HG03066 (cell line): ENCODE measurements around the gene HBQ1.
"Not testable (repeated sequence)": the region's sequence is repeated elsewhere in the genome, so short reads cannot be mapped to it uniquely, and the experiment has no call there.

ENCODE experiments used
- ATAC-seq: cut with Tn5 transposase; IDR thresholded peaks from one replicate; pipeline ENCODE4 v1.9.1; 2021; ENCODE audit warnings: low read depth; ENCODE audit not compliant: unreplicated experiment

Gene HBQ1

GRCh38 chr16:175011-175949 is 5.0 kb upstream of the HBQ1 start:
- no peak for ATAC-seq

DNA sequence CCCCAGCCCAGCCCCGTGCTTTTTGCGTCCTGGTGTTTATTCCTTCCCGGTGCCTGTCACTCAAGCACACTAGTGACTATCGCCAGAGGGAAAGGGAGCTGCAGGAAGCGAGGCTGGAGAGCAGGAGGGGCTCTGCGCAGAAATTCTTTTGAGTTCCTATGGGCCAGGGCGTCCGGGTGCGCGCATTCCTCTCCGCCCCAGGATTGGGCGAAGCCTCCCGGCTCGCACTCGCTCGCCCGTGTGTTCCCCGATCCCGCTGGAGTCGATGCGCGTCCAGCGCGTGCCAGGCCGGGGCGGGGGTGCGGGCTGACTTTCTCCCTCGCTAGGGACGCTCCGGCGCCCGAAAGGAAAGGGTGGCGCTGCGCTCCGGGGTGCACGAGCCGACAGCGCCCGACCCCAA is 4.3 kb upstream of the HBQ1 start:
- ATAC-seq: not testable (repeated sequence)

DNA sequence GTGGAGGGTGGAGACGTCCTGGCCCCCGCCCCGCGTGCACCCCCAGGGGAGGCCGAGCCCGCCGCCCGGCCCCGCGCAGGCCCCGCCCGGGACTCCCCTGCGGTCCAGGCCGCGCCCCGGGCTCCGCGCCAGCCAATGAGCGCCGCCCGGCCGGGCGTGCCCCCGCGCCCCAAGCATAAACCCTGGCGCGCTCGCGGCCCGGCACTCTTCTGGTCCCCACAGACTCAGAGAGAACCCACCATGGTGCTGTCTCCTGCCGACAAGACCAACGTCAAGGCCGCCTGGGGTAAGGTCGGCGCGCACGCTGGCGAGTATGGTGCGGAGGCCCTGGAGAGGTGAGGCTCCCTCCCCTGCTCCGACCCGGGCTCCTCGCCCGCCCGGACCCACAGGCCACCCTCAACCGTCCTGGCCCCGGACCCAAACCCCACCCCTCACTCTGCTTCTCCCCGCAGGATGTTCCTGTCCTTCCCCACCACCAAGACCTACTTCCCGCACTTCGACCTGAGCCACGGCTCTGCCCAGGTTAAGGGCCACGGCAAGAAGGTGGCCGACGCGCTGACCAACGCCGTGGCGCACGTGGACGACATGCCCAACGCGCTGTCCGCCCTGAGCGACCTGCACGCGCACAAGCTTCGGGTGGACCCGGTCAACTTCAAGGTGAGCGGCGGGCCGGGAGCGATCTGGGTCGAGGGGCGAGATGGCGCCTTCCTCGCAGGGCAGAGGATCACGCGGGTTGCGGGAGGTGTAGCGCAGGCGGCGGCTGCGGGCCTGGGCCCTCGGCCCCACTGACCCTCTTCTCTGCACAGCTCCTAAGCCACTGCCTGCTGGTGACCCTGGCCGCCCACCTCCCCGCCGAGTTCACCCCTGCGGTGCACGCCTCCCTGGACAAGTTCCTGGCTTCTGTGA is 3.5 kb upstream of the HBQ1 start, which contains the start of gene HBA1:
Gene HBA1, plus strand, starts transcription at position 204 of the 906 bp plus-strand sequence. Its CDS starts 37 bp downstream, at position 241.
- not testable (repeated sequence) for ATAC-seq

- ATAC-seq: no peak
Observed at GRCh38 chr16:177394-177822, 2.9 kb upstream of the HBQ1 start.

DNA sequence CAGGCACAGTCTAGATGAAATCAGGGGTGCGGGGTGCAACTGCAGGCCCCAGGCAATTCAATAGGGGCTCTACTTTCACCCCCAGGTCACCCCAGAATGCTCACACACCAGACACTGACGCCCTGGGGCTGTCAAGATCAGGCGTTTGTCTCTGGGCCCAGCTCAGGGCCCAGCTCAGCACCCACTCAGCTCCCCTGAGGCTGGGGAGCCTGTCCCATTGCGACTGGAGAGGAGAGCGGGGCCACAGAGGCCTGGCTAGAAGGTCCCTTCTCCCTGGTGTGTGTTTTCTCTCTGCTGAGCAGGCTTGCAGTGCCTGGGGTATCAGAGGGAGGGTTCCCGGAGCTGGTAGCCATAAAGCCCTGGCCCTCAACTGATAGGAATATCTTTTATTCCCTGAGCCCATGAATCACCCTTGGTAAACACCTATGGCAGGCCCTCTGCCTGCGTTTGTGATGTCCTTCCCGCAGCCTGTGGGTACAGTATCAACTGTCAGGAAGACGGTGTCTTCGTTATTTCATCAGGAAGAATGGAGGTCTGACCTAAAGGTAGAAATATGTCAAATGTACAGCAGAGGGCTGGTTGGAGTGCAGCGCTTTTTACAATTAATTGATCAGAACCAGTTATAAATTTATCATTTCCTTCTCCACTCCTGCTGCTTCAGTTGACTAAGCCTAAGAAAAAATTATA is 2.1 kb upstream of the HBQ1 start:
- ATAC-seq: no peak

- no peak for ATAC-seq
Observed at GRCh38 chr16:178668-179015, 1.6 kb upstream of the HBQ1 start.

DNA sequence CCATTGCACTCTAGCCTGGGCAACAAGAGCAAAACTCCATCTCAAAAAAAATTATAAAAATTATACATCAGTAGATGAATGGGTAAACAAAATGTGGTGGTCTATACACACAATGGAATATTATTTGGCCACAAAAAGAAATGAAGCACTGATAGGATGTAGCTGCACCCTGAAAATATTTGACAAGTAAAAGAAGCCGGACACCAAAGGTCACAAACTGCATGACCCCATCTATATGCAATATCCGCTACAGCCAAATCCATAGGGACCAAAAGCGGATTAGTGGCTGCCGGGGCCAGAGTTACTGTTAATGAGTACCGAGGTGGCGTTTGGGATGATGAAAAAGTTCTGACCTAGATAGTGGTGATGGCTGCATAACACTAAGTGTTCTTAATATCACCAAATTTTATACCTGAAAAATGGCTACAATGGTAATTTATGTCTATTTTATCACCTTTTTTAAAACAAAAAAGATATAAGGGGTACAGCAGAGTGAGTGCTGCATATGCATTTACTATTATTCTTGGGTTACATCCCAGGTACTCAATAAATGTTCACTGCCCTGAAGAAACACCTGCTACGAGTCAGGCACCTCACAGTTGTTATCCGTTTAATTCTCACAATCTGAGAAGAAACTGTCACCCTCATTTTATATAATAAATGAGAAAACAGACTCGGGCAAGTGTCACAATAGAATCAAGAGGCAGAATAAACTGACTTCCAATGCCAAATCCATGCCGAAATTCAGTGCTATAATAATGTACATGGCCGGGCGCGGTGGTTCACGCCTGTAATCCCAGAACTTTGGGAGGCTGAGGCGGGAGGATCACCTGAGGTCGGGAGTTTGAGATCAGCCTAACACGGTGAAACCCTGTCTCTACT is 807 bp upstream of the HBQ1 start:
- ATAC-seq: no peak

GRCh38 chr16:180681-181564 is 664 bp downstream of the HBQ1 start:
- ATAC-seq: no peak

DNA sequence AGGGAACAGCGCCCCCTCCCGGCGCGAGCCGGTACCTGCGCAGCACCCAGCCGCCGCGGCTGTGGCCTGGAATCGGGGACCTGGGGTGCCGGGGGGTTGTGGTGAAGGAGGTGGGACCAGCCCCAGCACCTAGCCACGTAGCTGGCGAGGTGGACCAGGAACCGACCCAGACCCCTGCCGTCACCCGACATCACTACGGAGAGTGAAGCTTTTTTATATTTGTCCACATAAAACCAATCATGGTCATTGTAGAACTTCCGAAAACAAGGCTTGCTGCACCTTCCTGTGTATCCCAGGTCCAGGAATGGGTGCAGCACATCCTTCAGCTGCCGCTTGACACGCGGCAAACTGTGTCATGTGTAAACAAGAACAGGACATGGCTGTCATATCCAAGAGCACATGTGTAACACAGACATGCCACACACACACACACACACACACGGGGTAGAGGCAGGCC is 1.3 kb downstream of the HBQ1 start:
- no peak for ATAC-seq

- no peak for ATAC-seq
Observed at GRCh38 chr16:183005-183404, 2.7 kb downstream of the HBQ1 start.

DNA sequence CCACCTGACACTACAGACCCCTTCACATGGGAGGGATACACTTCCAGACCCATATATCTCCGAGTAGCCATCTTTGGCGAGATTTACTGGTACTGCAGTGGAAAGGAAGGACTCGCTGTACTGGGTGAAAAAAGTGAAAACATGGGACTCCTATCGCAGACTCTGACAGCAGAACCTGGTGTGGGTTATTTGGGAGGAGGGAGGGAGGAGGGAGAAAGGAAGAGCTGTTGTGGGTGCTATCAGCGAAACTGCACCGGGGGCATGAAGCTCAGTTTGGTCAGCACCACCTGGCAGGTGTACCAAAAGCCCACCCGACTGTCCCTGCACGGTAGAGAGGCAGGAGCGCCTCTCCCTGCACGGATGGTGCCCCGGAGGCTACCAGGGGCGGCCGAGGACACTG is 5.0 kb downstream of the HBQ1 start:
- no peak for ATAC-seq

DNA sequence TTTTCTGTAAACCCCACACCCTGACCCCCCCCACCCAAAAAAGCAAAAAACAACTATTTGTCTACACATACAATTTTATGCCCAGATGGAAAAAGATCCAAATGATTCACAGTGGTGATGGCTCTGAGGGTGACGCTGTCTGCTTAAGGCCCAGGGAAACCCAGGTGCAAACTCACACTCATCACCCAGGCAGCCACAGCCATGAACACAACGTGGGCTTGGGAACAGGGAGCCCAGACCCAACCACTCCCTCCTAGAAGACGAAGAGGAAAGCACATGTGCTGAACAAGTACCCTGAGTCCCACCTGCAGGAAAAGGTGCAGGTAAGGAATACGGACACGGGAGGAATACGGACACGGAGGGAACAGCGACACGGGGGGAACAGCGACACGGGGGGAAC is 5.4 kb downstream of the HBQ1 start:
- no peak for ATAC-seq

DNA sequence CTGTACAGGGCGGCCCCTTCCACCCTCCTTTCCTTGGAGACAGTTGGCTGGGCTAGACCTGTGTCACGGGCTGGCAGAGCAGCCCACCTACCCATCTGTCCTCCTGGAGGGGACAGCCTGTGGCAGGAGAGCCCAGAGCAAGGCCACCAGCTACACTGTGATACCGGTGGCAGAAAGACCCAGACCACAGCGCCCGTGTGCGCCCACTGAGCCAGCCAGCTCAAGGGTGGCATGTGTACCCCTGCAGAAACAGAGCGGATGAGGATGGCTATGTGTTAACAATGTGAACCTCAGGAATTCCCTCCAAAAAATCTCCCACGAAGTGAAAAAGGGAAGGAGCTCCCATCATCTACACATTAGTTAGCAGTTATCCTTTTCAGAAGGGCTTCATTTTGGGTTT is 7.1 kb downstream of the HBQ1 start:
- no peak for ATAC-seq

DNA sequence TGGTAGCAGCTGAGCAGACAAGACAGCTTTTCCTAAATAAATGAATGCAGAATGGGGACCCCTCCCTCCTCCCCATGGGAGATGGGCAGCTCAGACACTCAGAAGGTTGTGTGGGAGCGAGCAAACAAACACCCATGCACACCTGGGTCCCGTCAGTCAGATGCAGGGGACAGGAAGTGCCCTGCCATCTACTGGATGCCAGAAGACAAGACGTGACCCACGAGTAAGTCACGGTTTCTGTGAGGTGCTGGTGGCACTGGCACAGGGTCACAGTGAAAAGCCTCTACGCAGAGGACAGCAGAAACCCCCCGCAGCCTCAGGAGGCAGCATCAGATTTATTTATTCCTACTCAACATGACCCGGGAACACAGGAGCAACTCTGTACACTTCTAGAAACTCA is 8.4 kb downstream of the HBQ1 start:
- no peak for ATAC-seq

- no peak for ATAC-seq
Observed at GRCh38 chr16:189604-190186, 9.4 kb downstream of the HBQ1 start.

DNA sequence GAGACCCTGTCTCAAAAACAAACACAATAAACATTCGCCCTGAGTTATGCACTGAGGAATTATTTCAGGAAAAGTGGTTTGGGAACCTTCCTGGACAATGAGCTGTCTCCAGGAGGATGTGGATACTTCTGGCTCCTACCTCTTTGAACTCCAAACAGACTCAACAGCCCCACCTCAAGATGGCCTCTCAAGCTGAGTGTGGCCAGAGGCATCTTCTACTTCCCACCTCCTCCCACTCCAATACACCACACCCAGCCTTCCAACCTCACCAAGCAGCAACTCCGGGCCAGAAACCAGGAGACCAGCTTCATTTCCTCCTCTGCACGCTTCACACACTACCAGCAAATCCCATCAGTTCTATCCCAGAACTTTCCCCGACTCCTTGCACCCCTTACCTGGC is 11.6 kb downstream of the HBQ1 start:
- no peak for ATAC-seq

- ATAC-seq: no peak
Observed at GRCh38 chr16:192686-193085, 12.4 kb downstream of the HBQ1 start.

DNA sequence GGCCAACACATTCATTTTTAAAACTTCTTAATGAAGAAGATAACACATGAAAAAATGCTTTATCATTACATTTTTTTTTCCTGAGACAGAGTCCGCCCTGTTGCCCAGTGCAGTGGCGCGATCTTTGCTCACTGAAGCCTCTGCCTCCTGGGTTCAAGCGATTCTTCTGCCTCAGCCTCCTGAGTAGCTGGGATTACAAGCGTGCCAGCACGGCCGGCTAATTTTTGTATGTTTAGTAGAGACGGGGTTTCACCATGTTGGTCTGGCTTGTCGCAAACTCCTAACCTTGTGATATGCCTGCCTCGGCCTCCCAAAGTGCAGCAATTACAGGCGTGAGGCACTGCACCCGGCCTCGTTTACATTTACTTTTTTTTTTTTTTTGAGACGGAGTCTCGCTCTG is 13.2 kb downstream of the HBQ1 start:
- ATAC-seq: no peak
